AG04450 (cell line): ENCODE data around the gene PPP2R3C. TPM values are rescaled to one million over a fixed set of nuclear protein-coding genes. Genes with fewer than 3 reads are reported as not detected.
A peak's percentile ranks its signal among the peaks of the same experiment; 100 is the strongest.
"Not testable (repeated sequence)": the region's sequence is repeated elsewhere in the genome, so short reads cannot be mapped to it uniquely, and the experiment has no call there.

ENCODE experiments used
- CTCF ChIA-PET: fragments of 300-600, 350-600 bp; formaldehyde crosslinking; extraction: SDS; loops from one replicate; lab custom pipeline; 2022; ENCODE audit warnings: antibody characterized with exemption, inconsistent platforms; lab: Charles Lee
- POLR2A ChIA-PET: fragments of 350-600 bp; formaldehyde crosslinking; extraction: SDS; loops from one replicate; lab custom pipeline; 2021; ENCODE audit warnings: antibody characterized with exemption, inconsistent platforms; lab: Yijun Ruan, JAX
- DNase-seq: peaks from one replicate; pipeline ENCODE4 v3.0.0-alpha.2; 2011; ENCODE audit warnings: low read depth, low spot score
- H3K27ac ChIP-seq: one replicate; pipeline ENCODE4 v1.5.1; 2012; ENCODE audit warnings: low read depth, low read length, control low read depth
- H3K27me3 ChIP-seq: one replicate; pipeline ENCODE4 v1.6.0; 2012; ENCODE audit warnings: low read length; ENCODE audit not compliant: control insufficient read depth, insufficient read depth
- H3K4me3 ChIP-seq: 2 replicates; pipeline ENCODE4 v1.5.1; 2011; ENCODE audit warnings: mild to moderate bottlenecking, low read depth, low read length, control low read depth
- H3K9me3 ChIP-seq: 2 replicates; pipeline ENCODE4 v1.5.1; 2012; ENCODE audit warnings: low read length; ENCODE audit not compliant: control insufficient read depth, insufficient read depth
- CTCF ChIP-seq: IDR thresholded peaks from 2 replicates; pipeline ENCODE4 v1.5.1; 2011; ENCODE audit warnings: low read depth, low read length, control low read depth, inconsistent platforms
- polyA plus RNA-seq: library from polyadenylated mRNA; depleted of rRNA; stranded (reverse); fragments of >200 nt; gene quantifications from 2 replicates; pipeline ENCODE4 v1.2.3, GENCODE V29; 2011

The PPP2R3C gene
- polyA plus RNA-seq, 1 experiment: 43.7 TPM

DNA sequence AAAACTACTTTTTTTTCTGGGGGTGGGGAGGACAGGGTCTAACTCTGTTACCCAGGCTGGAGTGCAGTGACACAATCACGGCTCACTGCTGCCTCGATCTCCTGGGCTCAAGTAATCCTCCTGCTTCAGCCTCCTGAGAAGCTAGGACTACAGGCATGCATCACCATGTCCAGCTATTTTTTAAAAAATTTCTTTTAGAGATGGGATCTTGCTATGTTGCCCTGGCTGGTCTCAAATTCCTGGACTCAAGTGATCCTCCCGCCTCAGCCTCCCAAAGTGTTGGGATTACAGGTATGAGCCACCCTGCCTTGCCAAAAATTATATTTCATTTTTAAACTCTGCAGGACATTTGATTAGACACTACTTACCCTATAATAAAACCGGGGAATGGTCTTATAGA lies 5.5 kb downstream of the PPP2R3C start:
- no peak for TF ChIP-seq CTCF
- POLR2A ChIA-PET: no interaction called here
- no peak overlapping the region for H3K27ac ChIP-seq
- CTCF ChIA-PET: no interaction called here
- peaks cover 8% of the 10 kb centered on the region; the same call in 1 of the 2 replicates for H3K9me3 ChIP-seq
- H3K27me3 ChIP-seq: no peaks in the 10 kb centered on the region
- DNase-seq: no peak
- no peak overlapping the region for H3K4me3 ChIP-seq

DNA sequence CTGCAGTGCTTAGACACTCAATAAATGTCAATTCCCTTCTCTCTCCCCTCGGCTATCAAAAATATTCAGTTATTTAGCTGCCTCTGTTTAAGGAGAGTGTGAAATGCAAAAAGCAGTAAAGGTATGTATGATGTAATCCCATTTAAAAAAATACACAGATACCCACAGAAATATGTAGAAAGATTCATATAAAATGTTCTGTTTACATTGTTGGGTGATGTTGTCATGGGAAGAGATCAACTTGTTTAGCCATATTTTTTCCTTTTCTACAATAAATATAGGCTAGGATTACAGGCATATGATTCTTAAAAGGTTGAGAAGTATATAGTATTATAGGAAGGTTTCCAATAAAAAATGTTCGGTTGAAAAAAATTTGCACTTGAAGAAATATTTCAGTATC lies 7.8 kb downstream of the PPP2R3C start:
- H3K9me3 ChIP-seq: peaks cover 8% of the 10 kb centered on the region; the same call in 1 of the 2 replicates
- no peak overlapping the region for H3K4me3 ChIP-seq
- POLR2A ChIA-PET: interaction anchor here (0.7 to 1.0 kb wide), 2 partner anchors 68 to 676 kb away, joined by 3 to 5 read pairs; partner anchors contain the start of gene FAM177A1
- CTCF ChIA-PET: interaction anchor here (1.0 kb wide), 1 partner anchor 292 kb away, joined by 4 read pairs; no protein-coding TSS in a partner anchor
- no peak overlapping the region for H3K27ac ChIP-seq
- H3K27me3 ChIP-seq: no peaks in the 10 kb centered on the region
- DNase-seq: peak; percentile 42
- no peak for TF ChIP-seq CTCF

GRCh38 chr14:35113308-35113950 lies 8.4 kb downstream of the PPP2R3C start:
- CTCF ChIA-PET: no interaction called here
- Histone ChIP-seq H3K9me3 (peaks cover 8% of the 10 kb centered on the region; the same call in 1 of the 2 replicates), H3K27ac (peak overlapping the region; percentile 58), H3K27me3 (no peaks in the 10 kb centered on the region), H3K4me3 (no peak overlapping the region)
- no peak for DNase-seq
- POLR2A ChIA-PET: no interaction called here
- TF ChIP-seq CTCF: no peak

DNA sequence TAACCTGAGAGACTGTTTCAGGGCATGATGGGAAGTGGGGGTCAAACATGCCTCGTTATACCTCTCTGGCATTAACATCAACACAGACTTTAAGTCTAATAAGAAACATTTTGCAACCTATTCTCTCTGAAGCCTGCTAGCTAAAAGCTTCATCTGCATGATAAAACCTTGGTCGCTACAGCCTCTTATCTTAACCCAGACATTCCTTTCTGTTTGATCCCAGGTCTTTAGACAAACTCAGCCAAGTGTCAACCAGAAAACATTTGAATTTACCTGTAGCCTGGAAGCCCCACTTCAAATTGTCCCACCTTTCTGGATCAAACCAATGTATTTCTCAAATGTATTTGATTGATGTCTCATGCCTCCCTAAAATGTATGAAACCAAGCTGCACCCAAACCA lies 9.1 kb downstream of the PPP2R3C start:
- Histone ChIP-seq H3K27ac (no peak overlapping the region), H3K4me3 (no peak overlapping the region), H3K9me3 (peaks cover 8% of the 10 kb centered on the region; the same call in 1 of the 2 replicates), H3K27me3 (no peaks in the 10 kb centered on the region)
- no peak for DNase-seq
- CTCF ChIA-PET: no interaction called here
- TF ChIP-seq CTCF: no peak
- POLR2A ChIA-PET: no interaction called here

DNA sequence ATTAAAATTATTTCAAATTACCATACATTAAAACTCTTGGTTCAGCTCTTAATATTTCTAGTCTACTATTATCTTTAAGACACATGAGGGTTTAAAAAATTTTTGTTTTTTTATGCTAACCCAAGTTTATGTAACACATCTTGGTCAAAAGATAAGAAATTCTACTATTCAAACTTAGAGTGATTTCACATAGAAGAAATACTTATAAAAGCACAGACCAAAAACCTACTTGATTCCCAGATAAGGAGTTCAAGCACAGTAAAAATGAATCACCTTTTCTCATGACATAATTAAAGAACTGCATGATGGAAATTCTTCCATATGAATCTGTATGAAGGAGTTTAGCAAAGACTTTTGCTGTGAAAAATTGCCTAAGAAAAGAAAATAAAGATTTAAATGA lies 13.9 kb downstream of the PPP2R3C start:
- TF ChIP-seq CTCF: no peak
- peaks cover 8% of the 10 kb centered on the region; the same call in 1 of the 2 replicates for H3K9me3 ChIP-seq
- no peak for DNase-seq
- H3K27ac ChIP-seq: no peak overlapping the region
- H3K4me3 ChIP-seq: no peak overlapping the region
- H3K27me3 ChIP-seq: no peaks in the 10 kb centered on the region
- POLR2A ChIA-PET: no interaction called here
- CTCF ChIA-PET: no interaction called here

DNA sequence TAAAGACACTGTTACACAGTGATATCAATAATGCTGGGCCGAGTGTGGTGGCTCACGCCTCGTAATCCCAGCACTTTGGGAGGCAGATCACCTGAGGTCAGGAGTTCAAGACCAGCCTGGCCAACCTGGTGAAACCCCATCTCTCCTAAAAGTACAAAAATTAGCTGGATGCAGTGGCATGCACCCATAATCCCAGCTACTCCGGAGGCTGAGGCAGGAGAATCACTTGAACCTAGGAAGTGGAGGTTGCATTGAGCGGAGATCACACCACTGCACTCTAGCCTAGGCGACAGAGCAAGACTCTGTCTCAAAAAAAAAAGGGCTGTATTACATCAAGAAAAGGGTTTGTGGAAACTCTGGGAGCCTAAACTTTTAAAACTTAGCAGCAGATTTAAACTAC lies 27.1 kb downstream of the PPP2R3C start:
- CTCF ChIA-PET: interaction anchor here (1.2 kb wide), 1 partner anchor 120 kb away, joined by 3 read pairs; no protein-coding TSS in a partner anchor
- not testable (repeated sequence) for H3K27ac ChIP-seq, H3K9me3 ChIP-seq, H3K4me3 ChIP-seq, DNase-seq, H3K27me3 ChIP-seq
- POLR2A ChIA-PET: interaction anchor here (0.7 kb wide), 1 partner anchor 11 kb away, joined by 3 read pairs; no protein-coding TSS in a partner anchor
